Esophagus squamous epithelium (tissue), 4 donors: ENCODE data around the gene CNPY1.

Source experiments
- CTCF ChIP-seq, 6 experiments: fragments of 450-650 bp in 4 of 6; fragments of 200-600 bp in 2 of 6; sonication (generic) in 2 of 6; IDR thresholded peaks; one replicate each; pipeline ENCODE4 v1.5.1; 2016 to 2019; ENCODE audit warnings: antibody characterized with exemption in 6 of 6, mild to moderate bottlenecking in 4 of 6, moderate library complexity in 4 of 6
- POLR2A ChIP-seq, 4 donors: fragments of 450-650 bp; IDR thresholded peaks; one replicate each; pipeline ENCODE4 v1.6.1; 2017; ENCODE audit warnings: antibody characterized with exemption in 4 of 4, mild to moderate bottlenecking in 4 of 4, moderate library complexity in 3 of 4

GRCh38 chr7:155451840-155452239, 94.5 kb downstream of the CNPY1 start:
- TF ChIP-seq CTCF (IDR thresholded peaks at IDR 0.05) (no peak), POLR2A (IDR thresholded peaks at IDR 0.05) (no peak)
